SU-DHL-6 (cell line): ENCODE results near the gene BMPR1A.
"Not testable (repeated sequence)": the region's sequence is repeated elsewhere in the genome, so short reads cannot be mapped to it uniquely, and the experiment has no call there.

Source experiments
- H2AFZ ChIP-seq: fragments of 200-600 bp; sonication (generic); 2 replicates; pipeline ENCODE4 v1.6.1; 2014; ENCODE audit warnings: low read depth, mild to moderate bottlenecking, moderate library complexity, mixed read lengths, antibody characterized with exemption, low read length; ENCODE audit not compliant: severe bottlenecking
- H3F3A ChIP-seq: fragments of 200-600 bp; shearing (Covaris generic); 2 replicates; pipeline ENCODE4 v1.6.0; 2016; ENCODE audit warnings: antibody characterized with exemption, mild to moderate bottlenecking; ENCODE audit not compliant: insufficient read depth
- H3K27ac ChIP-seq: fragments of 200-600 bp; sonication (generic); 2 replicates; pipeline ENCODE4 v1.5.1; 2016; ENCODE audit warnings: low read depth, mild to moderate bottlenecking, low read length, moderate library complexity, mixed read lengths
- H3K27me3 ChIP-seq: fragments of 200-600 bp; sonication (generic), shearing (Covaris generic); 2 replicates; pipeline ENCODE4 v1.6.0; 2014; ENCODE audit warnings: mild to moderate bottlenecking, low read length
- H3K36me3 ChIP-seq: fragments of 200-600 bp; sonication (generic); 2 replicates; pipeline ENCODE4 v1.6.1; 2014; ENCODE audit warnings: mild to moderate bottlenecking, low read length, mixed read lengths
- H3K4me2 ChIP-seq: fragments of 300-600, 200-600 bp; shearing (Covaris generic), sonication (generic); 2 replicates; pipeline ENCODE4 v1.6.0; 2014; ENCODE audit warnings: low read length, low read depth, mild to moderate bottlenecking; ENCODE audit not compliant: poor library complexity, severe bottlenecking
- H3K4me3 ChIP-seq: fragments of 200-600 bp; sonication (generic); 2 replicates; pipeline ENCODE4 v1.5.1; 2014; ENCODE audit warnings: antibody characterized with exemption, low read length, mild to moderate bottlenecking, mixed read lengths; ENCODE audit not compliant: insufficient read depth, poor library complexity, severe bottlenecking
- H3K79me2 ChIP-seq: fragments of 200-600 bp; sonication (generic); 2 replicates; pipeline ENCODE4 v1.6.1; 2014; ENCODE audit warnings: mild to moderate bottlenecking, low read length, moderate library complexity; ENCODE audit not compliant: insufficient read depth
- H3K9ac ChIP-seq: fragments of 200-600 bp; sonication (generic); 2 replicates; pipeline ENCODE4 v1.7.0; 2014; ENCODE audit warnings: mild to moderate bottlenecking, low read length
- H3K9me2 ChIP-seq: fragments of 200-600 bp; sonication (generic); replicated peaks from 2 replicates; pipeline ENCODE4 v1.6.1; 2014; ENCODE audit warnings: low read length; ENCODE audit not compliant: insufficient read depth
- H3K9me3 ChIP-seq: fragments of 200-600 bp; sonication (generic); 2 replicates; pipeline ENCODE4 v1.6.1; 2014; ENCODE audit warnings: low read length, mixed read lengths; ENCODE audit not compliant: insufficient read depth
- H4K20me1 ChIP-seq: fragments of 200-600 bp; sonication (generic); 2 replicates; pipeline ENCODE4 v1.6.1; 2014; ENCODE audit warnings: low read depth, mild to moderate bottlenecking, antibody characterized with exemption, low read length, moderate library complexity, mixed read lengths
- EZH2phosphoT487 ChIP-seq: fragments of 200-600 bp; sonication (generic), shearing (Covaris generic); conservative IDR thresholded peaks from 2 replicates; pipeline ENCODE4 v1.6.1; 2018; ENCODE audit warnings: mild to moderate bottlenecking, antibody characterized with exemption, low read length, moderate library complexity, mixed read lengths
- TF ChIP-seq, protein P1 (sequence below): fragments of 200-600 bp; sonication (generic); IDR thresholded peaks from one replicate; pipeline ENCODE4 v1.5.1; 2017; ENCODE audit warnings: antibody characterized with exemption, mild to moderate bottlenecking, low read length, moderate library complexity; ENCODE audit not compliant: insufficient read depth, poor library complexity, severe bottlenecking

Gene BMPR1A

GRCh38 chr10:86937502-86938154 is 181.2 kb downstream of the BMPR1A start:
- no peak overlapping the region for H3K4me2 ChIP-seq
- H3K27me3 ChIP-seq, result no peaks in the 10 kb centered on the region
- no peaks in the 10 kb centered on the region for H3F3A ChIP-seq
- no peaks in the 10 kb centered on the region for H4K20me1 ChIP-seq
- no peaks in the 10 kb centered on the region for H3K79me2 ChIP-seq
- no peaks in the 10 kb centered on the region for H3K9me3 ChIP-seq
- H3K9ac ChIP-seq, result no peak overlapping the region
- H3K36me3 ChIP-seq, result no peaks in the 10 kb centered on the region
- no peaks in the 10 kb centered on the region for H3K9me2 ChIP-seq
- TF ChIP-seq, protein P1, sequence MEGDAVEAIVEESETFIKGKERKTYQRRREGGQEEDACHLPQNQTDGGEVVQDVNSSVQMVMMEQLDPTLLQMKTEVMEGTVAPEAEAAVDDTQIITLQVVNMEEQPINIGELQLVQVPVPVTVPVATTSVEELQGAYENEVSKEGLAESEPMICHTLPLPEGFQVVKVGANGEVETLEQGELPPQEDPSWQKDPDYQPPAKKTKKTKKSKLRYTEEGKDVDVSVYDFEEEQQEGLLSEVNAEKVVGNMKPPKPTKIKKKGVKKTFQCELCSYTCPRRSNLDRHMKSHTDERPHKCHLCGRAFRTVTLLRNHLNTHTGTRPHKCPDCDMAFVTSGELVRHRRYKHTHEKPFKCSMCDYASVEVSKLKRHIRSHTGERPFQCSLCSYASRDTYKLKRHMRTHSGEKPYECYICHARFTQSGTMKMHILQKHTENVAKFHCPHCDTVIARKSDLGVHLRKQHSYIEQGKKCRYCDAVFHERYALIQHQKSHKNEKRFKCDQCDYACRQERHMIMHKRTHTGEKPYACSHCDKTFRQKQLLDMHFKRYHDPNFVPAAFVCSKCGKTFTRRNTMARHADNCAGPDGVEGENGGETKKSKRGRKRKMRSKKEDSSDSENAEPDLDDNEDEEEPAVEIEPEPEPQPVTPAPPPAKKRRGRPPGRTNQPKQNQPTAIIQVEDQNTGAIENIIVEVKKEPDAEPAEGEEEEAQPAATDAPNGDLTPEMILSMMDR, result no peak
- TF ChIP-seq EZH2phosphoT487, result no peak
- H2AFZ ChIP-seq, result no peak overlapping the region
- H3K27ac ChIP-seq, result no peak overlapping the region
- H3K4me3 ChIP-seq, result no peak overlapping the region

DNA sequence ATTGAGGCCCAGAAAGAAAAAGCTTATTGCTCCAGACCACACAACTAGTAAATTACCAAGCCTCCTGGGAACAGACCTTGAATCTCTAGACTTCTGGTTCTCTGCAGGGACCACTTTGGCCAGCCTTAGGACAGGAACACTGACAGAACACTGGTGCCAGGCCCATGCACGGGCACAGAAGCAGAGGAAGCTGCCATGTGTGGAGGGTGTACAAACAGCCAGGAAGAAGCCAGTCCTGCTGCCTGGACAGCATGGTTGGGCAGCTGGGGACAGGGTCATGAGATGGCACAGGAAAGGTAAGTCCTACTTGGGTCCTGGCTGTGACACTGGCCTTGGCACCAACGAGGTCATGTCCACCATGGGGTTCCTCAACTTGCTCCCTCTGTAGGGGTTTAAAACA is 181.8 kb downstream of the BMPR1A start:
- Histone ChIP-seq H3K4me3 (no peak overlapping the region), H2AFZ (no peak overlapping the region), H4K20me1 (no peaks in the 10 kb centered on the region), H3K27me3 (no peaks in the 10 kb centered on the region), H3K9me2 (no peaks in the 10 kb centered on the region), H3K9me3 (no peaks in the 10 kb centered on the region), H3K27ac (no peak overlapping the region), H3K4me2 (no peak overlapping the region), H3F3A (no peaks in the 10 kb centered on the region), H3K36me3 (no peaks in the 10 kb centered on the region), H3K9ac (no peak overlapping the region), H3K79me2 (no peaks in the 10 kb centered on the region)
- TF ChIP-seq, protein P1, result no peak

DNA sequence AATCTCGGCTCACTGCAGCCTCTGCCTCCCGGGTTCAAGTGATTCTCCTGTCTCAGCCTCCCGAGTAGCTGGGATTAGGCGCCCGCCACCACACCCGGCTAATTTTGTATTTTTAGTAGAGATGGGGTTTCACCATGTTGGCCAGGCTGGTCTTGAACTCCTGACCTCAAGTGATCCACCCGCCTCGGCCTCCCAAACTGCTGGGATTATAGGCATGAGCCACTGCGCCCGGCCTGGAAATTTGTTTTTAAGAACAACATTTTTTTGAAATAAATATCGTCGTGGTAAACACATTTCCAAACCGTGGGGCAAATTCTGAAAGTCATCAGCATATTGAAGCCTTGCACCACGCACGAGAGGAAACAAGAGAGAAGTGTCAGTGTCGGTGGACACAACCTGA is 183.7 kb downstream of the BMPR1A start:
- H3F3A ChIP-seq, H3K36me3 ChIP-seq, H3K4me3 ChIP-seq, H4K20me1 ChIP-seq, H3K9me3 ChIP-seq, H3K4me2 ChIP-seq, H3K9me2 ChIP-seq, H2AFZ ChIP-seq, H3K79me2 ChIP-seq, H3K27me3 ChIP-seq, H3K9ac ChIP-seq, H3K27ac ChIP-seq: not testable (repeated sequence)

- Histone ChIP-seq H3K4me3 (no peak overlapping the region), H3K9ac (no peak overlapping the region), H3K36me3 (no peaks in the 10 kb centered on the region), H2AFZ (no peak overlapping the region), H3K79me2 (no peaks in the 10 kb centered on the region), H3K9me2 (no peaks in the 10 kb centered on the region), H3K4me2 (no peak overlapping the region), H3K27ac (no peak overlapping the region), H3K27me3 (no peaks in the 10 kb centered on the region), H3F3A (no peaks in the 10 kb centered on the region), H3K9me3 (no peaks in the 10 kb centered on the region), H4K20me1 (no peaks in the 10 kb centered on the region)
- no peak for TF ChIP-seq EZH2phosphoT487
- TF ChIP-seq, protein P1, result no peak
Measured at GRCh38 chr10:86940677-86941076, 184.3 kb downstream of the BMPR1A start.
